ENCODE data around the gene CCDC144A. TPM values are rescaled to one million over a fixed set of nuclear protein-coding genes. Genes with fewer than 3 reads are reported as not detected.

Gene CCDC144A, protein sequence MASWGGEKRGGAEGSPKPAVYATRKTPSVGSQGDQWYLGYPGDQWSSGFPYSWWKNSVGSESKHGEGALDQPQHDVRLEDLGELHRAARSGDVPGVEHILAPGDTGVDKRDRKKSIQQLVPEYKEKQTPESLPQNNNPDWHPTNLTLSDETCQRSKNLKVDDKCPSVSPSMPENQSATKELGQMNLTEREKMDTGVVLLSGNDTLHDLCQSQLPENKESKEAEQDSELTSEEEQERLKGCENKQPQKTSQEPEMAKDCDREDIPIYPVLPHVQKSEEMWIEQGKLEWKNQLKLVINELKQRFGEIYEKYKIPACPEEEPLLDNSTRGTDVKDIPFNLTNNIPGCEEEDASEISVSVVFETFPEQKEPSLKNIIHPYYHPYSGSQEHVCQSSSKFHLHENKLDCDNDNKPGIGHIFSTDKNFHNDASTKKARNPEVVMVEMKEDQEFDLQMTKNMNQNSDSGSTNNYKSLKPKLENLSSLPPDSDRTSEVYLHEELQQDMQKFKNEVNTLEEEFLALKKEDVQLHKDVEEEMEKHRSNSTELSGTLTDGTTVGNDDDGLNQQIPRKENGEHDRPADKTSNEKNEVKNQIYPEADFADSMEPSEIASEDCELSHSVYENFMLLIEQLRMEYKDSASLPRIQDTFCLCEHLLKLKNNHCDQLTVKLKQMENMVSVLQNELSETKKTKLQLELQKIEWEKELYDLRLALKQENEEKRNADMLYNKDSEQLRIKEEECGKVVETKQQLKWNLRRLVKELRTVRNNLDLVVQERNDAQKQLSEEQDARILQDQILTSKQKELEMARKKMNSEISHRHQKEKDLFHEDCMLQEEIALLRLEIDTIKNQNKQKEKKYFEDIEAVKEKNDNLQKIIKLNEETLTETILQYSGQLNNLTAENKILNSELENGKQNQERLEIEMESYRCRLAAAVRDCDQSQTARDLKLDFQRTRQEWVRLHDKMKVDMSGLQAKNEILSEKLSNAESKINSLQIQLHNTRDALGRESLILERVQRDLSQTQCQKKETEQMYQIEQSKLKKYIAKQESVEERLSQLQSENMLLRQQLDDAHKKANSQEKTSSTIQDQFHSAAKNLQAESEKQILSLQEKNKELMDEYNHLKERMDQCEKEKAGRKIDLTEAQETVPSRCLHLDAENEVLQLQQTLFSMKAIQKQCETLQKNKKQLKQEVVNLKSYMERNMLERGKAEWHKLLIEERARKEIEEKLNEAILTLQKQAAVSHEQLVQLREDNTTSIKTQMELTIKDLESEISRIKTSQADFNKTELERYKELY (N-terminal part only)
- 20.5 TPM for total RNA-seq

GRCh38 chr17:16689731-16690281, at the start of gene CCDC144A:
Gene CCDC144A (plus strand): TSS chr17:16690241. CDS start chr17:16690401, 160 bp downstream.

GRCh38 chr17:16653367-16654041, 36.5 kb upstream of the CCDC144A start, which contains the start of gene ZNF624:
Gene ZNF624 (minus strand): TSS chr17:16653850.

Small RNA genes within 50 kb of the gene (small RNA-seq; reads per million reads assigned to genes)
- gene AC022596.1 (not detected), gene RNU6-405P (not detected)

Other genes starting within 250 kb of the CCDC144A start
- 9.0 TPM for gene LRRC75A, start 198.0 kb upstream of the CCDC144A start, total RNA-seq
- 25.4 TPM for gene ZNF287, start 121.0 kb upstream of the CCDC144A start, total RNA-seq
- 33.9 TPM for gene ZNF624, start 36.4 kb upstream of the CCDC144A start, total RNA-seq